GM19452 (cell line): Measurements from ENCODE around the gene CCL20.

Experiments
- ATAC-seq: cut with Tn5 transposase; IDR thresholded peaks from one replicate; pipeline ENCODE4 v1.9.1; 2021; ENCODE audit not compliant: unreplicated experiment

The CCL20 gene

GRCh38 chr2:227802882-227803281, 10.8 kb upstream of the CCL20 start:
- ATAC-seq: no peak

GRCh38 chr2:227804975-227805374, 8.7 kb upstream of the CCL20 start:
- ATAC-seq: no peak

GRCh38 chr2:227805578-227805977, 8.1 kb upstream of the CCL20 start:
- no peak for ATAC-seq

GRCh38 chr2:227808936-227809335, 4.7 kb upstream of the CCL20 start:
- no peak for ATAC-seq

GRCh38 chr2:227812001-227812400, 1.6 kb upstream of the CCL20 start:
- ATAC-seq: no peak

- ATAC-seq: no peak
Measured at GRCh38 chr2:227813229-227813561, 447 bp upstream of the CCL20 start.

GRCh38 chr2:227815066-227815465, 1.4 kb downstream of the CCL20 start:
- ATAC-seq: no peak

- no peak for ATAC-seq
Measured at GRCh38 chr2:227816507-227817294, 3.1 kb downstream of the CCL20 start.

GRCh38 chr2:227817336-227817735, 3.7 kb downstream of the CCL20 start:
- no peak for ATAC-seq

- ATAC-seq: peak; percentile 60
Measured at GRCh38 chr2:227817850-227818674, 4.4 kb downstream of the CCL20 start.

- ATAC-seq: no peak
Measured at GRCh38 chr2:227818675-227819397, 5.2 kb downstream of the CCL20 start.

GRCh38 chr2:227819398-227819697, 5.7 kb downstream of the CCL20 start:
- no peak for ATAC-seq

- ATAC-seq: no peak
Measured at GRCh38 chr2:227821043-227821942, 7.7 kb downstream of the CCL20 start.

GRCh38 chr2:227822416-227823003, 8.9 kb downstream of the CCL20 start:
- no peak for ATAC-seq

GRCh38 chr2:227823922-227824321, 10.3 kb downstream of the CCL20 start:
- ATAC-seq: no peak

GRCh38 chr2:227824711-227825110, 11.1 kb downstream of the CCL20 start:
- no peak for ATAC-seq

- ATAC-seq: no peak
Measured at GRCh38 chr2:227826019-227826521, 12.4 kb downstream of the CCL20 start.

- no peak for ATAC-seq
Measured at GRCh38 chr2:227826563-227826962, 12.9 kb downstream of the CCL20 start.

GRCh38 chr2:227827143-227827542, 13.5 kb downstream of the CCL20 start:
- ATAC-seq: no peak

GRCh38 chr2:227828477-227828912, 14.9 kb downstream of the CCL20 start:
- ATAC-seq: no peak
